Lower leg skin (tissue), 4 donors: ENCODE measurements around the gene CYFIP2. TPM values are rescaled to one million over a fixed set of nuclear protein-coding genes. Genes with fewer than 3 reads are reported as not detected.

ENCODE experiments used
- DNase-seq, 2 donors: peaks; one replicate each; pipeline ENCODE4 v3.0.0-alpha.2; 2019; ENCODE audit warnings: low spot score in 2 of 2
- H3K4me3 ChIP-seq: fragments of 200-600 bp; sonication (generic); 2 replicates; pipeline ENCODE4 v1.5.1; 2017; ENCODE audit warnings: mild to moderate bottlenecking, low read depth; ENCODE audit not compliant: poor library complexity, severe bottlenecking
- CTCF ChIP-seq, 3 donors: fragments of 450-650 bp; IDR thresholded peaks; one replicate each; pipeline ENCODE4 v1.5.1; 2016; ENCODE audit warnings: antibody characterized with exemption in 3 of 3, mild to moderate bottlenecking in 3 of 3, moderate library complexity in 2 of 3
- POLR2A ChIP-seq, 2 donors: fragments of 450-650 bp; IDR thresholded peaks; one replicate each; pipeline ENCODE4 v1.6.1; 2016 to 2017; ENCODE audit warnings: antibody characterized with exemption in 2 of 2, mild to moderate bottlenecking in 1 of 2, moderate library complexity in 1 of 2
- WGBS, 2 donors: methylation state at CpG; one replicate each; pipeline ENCODE4 v1.1.5; 2018; 5-methylcytosine and 5-hydroxymethylcytosine counted together
- intact Hi-C: fragments of 100-400 bp; cut with DNase I; formaldehyde crosslinking; loops from one replicate; pipeline ENCODE4 v1.15.0; 2023; ENCODE audit warnings: low total_unique reads
- total RNA-seq, 4 donors: library from RNA; depleted of rRNA; stranded (reverse); fragments of >200 nt; gene quantifications; one replicate each; pipeline ENCODE4 v1.1.0, GENCODE V29; 2016

Gene CYFIP2
- total RNA-seq, 4 donors from 2014 or later: 3.2 to 16.2 (median 7.0) TPM

- WGBS, 2 donors: 66 to 78% methylated on average over 5 to 14 of the region's 14 CpGs
- H3K4me3 ChIP-seq: no peak overlapping the region
- DNase-seq: peak in 1 of 2 donors; percentile 64
- intact Hi-C loops: no loop called here
- TF ChIP-seq POLR2A (IDR thresholded peaks at IDR 0.05): no peak
- no peak for TF ChIP-seq CTCF (IDR thresholded peaks at IDR 0.05)
Observed at GRCh38 chr5:157309796-157310195, 43.9 kb downstream of the CYFIP2 start.

- DNase-seq: peak in 1 of 2 donors; percentile 78
- 95 to 97% methylated on average over 11 of the region's 11 CpGs for WGBS, 2 donors
- no peak overlapping the region for H3K4me3 ChIP-seq
- no peak for TF ChIP-seq CTCF (IDR thresholded peaks at IDR 0.05)
- no peak for TF ChIP-seq POLR2A (IDR thresholded peaks at IDR 0.05)
- intact Hi-C loops: no loop called here
Observed at GRCh38 chr5:157311595-157311994, 45.7 kb downstream of the CYFIP2 start.

- DNase-seq: peak in 1 of 2 donors; percentile 70
- TF ChIP-seq POLR2A (IDR thresholded peaks at IDR 0.05): no peak
- no peak for TF ChIP-seq CTCF (IDR thresholded peaks at IDR 0.05)
- H3K4me3 ChIP-seq: no peak overlapping the region
- 21 to 32% methylated on average over 6 of the region's 6 CpGs for WGBS, 2 donors
- intact Hi-C loops: no loop called here
Observed at GRCh38 chr5:157312492-157312891, 46.6 kb downstream of the CYFIP2 start.

GRCh38 chr5:157322581-157322980 lies 56.7 kb downstream of the CYFIP2 start:
- intact Hi-C loops: loop anchor here (10.0 kb wide), 2 partner anchors 152 to 422 kb away; partner anchors contain the start of gene LSM11
- no peak for TF ChIP-seq POLR2A (IDR thresholded peaks at IDR 0.05)
- TF ChIP-seq CTCF (IDR thresholded peaks at IDR 0.05): no peak
- no peak overlapping the region for H3K4me3 ChIP-seq
- WGBS, 2 donors: 91 to 93% methylated on average over 12 to 13 of the region's 13 CpGs
- no peak for DNase-seq

GRCh38 chr5:157323107-157323706 lies 57.3 kb downstream of the CYFIP2 start:
- H3K4me3 ChIP-seq: no peak overlapping the region
- intact Hi-C loops: loop anchor here (10.0 kb wide), 2 partner anchors 152 to 422 kb away; partner anchors contain the start of gene LSM11
- no peak for TF ChIP-seq POLR2A (IDR thresholded peaks at IDR 0.05)
- no peak for TF ChIP-seq CTCF (IDR thresholded peaks at IDR 0.05)
- DNase-seq: no peak
- WGBS, 2 donors: 77 to 83% methylated on average over 10 of the region's 10 CpGs

- 89 to 94% methylated on average over 7 of the region's 7 CpGs for WGBS, 2 donors
- no peak for TF ChIP-seq CTCF (IDR thresholded peaks at IDR 0.05)
- no peak for TF ChIP-seq POLR2A (IDR thresholded peaks at IDR 0.05)
- DNase-seq: no peak
- intact Hi-C loops: loop anchor here (10.0 kb wide), 2 partner anchors 151 to 421 kb away; partner anchors contain the start of gene LSM11
- no peak overlapping the region for H3K4me3 ChIP-seq
Observed at GRCh38 chr5:157324237-157324636, 58.3 kb downstream of the CYFIP2 start.
